Progenitor cell of endocrine pancreas (in vitro differentiated cells): ENCODE data around the gene DENND1A. TPM values are rescaled to one million over a fixed set of nuclear protein-coding genes. Genes with fewer than 3 reads are reported as not detected.
A peak's percentile ranks its signal among the peaks of the same experiment; 100 is the strongest.

Experiments
- DNase-seq: peaks from one replicate; pipeline ENCODE4 v3.0.0; 2021; ENCODE audit warnings: low spot score; ENCODE audit not compliant: unreplicated experiment
- H3K27ac Mint-ChIP-seq: 2 replicates; pipeline ENCODE4 v1.8.0; 2021; ENCODE audit warnings: mild to moderate bottlenecking, moderate library complexity, mixed read lengths
- H3K27me3 Mint-ChIP-seq: 2 replicates; pipeline ENCODE4 v1.8.0; 2021; ENCODE audit warnings: mixed read lengths
- H3K36me3 Mint-ChIP-seq: 2 replicates; pipeline ENCODE4 v1.8.0; 2022; ENCODE audit warnings: mixed read lengths; ENCODE audit not compliant: insufficient read depth
- H3K4me1 Mint-ChIP-seq: 2 replicates; pipeline ENCODE4 v1.8.0; 2021; ENCODE audit warnings: low read depth, mixed read lengths
- H3K4me3 Mint-ChIP-seq: 2 replicates; pipeline ENCODE4 v1.8.0; 2021; ENCODE audit warnings: low read depth, mild to moderate bottlenecking, moderate library complexity, mixed read lengths
- H3K9me3 Mint-ChIP-seq: 2 replicates; pipeline ENCODE4 v1.8.0; 2021; ENCODE audit warnings: low read depth, mixed read lengths
- total RNA-seq: library from RNA; stranded (reverse); gene quantifications from 2 replicates; pipeline ENCODE4 v1.2.1, GENCODE V29; 2021
- TF ChIP-seq, protein P1 (sequence below): fragments of 200-600 bp; sonication (generic); IDR thresholded peaks from one replicate; pipeline ENCODE4 v1.5.0; 2021; ENCODE audit warnings: antibody characterized with exemption, mild to moderate bottlenecking; ENCODE audit not compliant: unreplicated experiment

Gene DENND1A
- total RNA-seq, 1 donor from 2014 or later, result 20.1 TPM

DNA sequence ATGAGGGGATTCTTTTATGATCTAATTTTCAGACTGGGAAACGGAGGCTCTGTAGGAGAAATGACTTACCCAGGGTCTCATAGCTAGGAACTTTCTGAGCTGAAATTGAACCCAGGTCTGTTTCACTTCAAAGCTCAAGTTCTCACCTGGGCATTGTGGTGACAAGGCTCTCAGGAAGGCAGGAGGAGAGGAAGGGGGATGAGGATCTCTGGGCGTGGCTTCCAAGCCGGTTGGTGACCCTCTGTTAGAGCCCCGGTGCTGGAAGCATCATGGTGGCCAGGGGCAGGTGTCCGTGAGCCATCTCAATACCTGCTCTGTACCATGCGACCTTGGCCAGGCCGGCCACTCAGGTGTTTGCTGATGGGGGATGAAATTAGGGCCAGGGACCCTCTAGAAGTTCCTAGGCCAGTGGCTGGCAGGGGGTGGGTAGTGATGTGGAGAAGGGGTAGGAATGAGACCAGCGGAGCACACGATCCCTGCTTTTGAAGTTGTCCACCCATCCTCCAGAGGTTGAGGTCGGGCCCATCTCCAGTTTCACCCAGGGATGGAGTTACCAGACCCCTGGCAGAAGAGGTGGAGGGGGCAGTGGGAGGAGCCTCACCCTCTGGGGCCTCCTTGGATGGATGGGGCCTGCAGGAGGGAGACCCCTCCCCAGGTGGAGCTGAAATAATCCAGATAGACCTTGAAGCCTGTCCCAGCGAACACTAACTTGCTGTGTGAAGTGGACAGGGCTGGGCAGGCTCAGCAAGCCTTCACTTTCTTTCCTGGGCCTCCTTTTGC, 568.0 kb downstream of the DENND1A start:
- H3K36me3 Mint-ChIP-seq, result peaks cover 2% of the 10 kb centered on the region
- H3K27me3 Mint-ChIP-seq, result peaks cover 5% of the 10 kb centered on the region
- no peak overlapping the region for H3K4me3 Mint-ChIP-seq
- peaks cover 32% of the 10 kb centered on the region for H3K4me1 Mint-ChIP-seq
- peak overlapping the region; percentile 62 for H3K27ac Mint-ChIP-seq
- TF ChIP-seq, protein P1, sequence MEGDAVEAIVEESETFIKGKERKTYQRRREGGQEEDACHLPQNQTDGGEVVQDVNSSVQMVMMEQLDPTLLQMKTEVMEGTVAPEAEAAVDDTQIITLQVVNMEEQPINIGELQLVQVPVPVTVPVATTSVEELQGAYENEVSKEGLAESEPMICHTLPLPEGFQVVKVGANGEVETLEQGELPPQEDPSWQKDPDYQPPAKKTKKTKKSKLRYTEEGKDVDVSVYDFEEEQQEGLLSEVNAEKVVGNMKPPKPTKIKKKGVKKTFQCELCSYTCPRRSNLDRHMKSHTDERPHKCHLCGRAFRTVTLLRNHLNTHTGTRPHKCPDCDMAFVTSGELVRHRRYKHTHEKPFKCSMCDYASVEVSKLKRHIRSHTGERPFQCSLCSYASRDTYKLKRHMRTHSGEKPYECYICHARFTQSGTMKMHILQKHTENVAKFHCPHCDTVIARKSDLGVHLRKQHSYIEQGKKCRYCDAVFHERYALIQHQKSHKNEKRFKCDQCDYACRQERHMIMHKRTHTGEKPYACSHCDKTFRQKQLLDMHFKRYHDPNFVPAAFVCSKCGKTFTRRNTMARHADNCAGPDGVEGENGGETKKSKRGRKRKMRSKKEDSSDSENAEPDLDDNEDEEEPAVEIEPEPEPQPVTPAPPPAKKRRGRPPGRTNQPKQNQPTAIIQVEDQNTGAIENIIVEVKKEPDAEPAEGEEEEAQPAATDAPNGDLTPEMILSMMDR, result no peak
- no peaks in the 10 kb centered on the region for H3K9me3 Mint-ChIP-seq
- DNase-seq, result no peak

DNA sequence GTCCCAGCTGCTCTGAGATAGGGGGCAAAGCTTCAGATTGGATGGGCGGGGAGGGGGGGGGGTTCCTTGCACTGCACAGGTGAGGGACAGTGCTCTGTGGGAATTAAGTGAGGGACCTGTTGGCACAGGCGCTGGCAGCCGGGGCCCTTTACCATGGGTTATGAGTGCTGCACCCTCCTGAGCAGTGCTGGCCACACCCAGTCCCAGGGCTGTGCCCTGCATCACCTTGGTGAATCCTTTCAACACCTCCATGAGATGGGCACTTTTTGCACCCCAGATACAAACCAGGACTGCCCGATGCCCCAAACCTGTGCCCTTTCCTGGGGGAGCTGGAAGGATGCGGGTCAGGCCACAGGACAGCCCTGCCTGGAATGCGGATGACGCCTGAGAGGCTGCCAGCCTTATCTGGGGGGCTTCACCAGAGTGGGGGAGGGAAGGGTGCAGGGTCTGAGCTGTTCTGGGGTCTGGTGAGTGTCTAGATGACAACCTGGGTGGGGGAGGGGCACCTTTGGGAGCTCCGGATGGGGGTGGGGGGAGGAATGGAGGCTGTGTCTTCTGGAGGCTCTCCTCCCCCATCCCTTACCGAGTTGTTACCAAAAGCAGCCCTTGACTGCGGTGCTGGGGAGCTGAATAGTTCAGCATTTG, 568.7 kb downstream of the DENND1A start:
- peak overlapping the region; percentile 62 for H3K27ac Mint-ChIP-seq
- H3K36me3 Mint-ChIP-seq, result peaks cover 2% of the 10 kb centered on the region
- no peak overlapping the region for H3K4me3 Mint-ChIP-seq
- H3K4me1 Mint-ChIP-seq, result peaks cover 39% of the 10 kb centered on the region
- H3K9me3 Mint-ChIP-seq, result no peaks in the 10 kb centered on the region
- TF ChIP-seq, protein P1, result no peak
- peaks cover 5% of the 10 kb centered on the region for H3K27me3 Mint-ChIP-seq
- no peak for DNase-seq

DNA sequence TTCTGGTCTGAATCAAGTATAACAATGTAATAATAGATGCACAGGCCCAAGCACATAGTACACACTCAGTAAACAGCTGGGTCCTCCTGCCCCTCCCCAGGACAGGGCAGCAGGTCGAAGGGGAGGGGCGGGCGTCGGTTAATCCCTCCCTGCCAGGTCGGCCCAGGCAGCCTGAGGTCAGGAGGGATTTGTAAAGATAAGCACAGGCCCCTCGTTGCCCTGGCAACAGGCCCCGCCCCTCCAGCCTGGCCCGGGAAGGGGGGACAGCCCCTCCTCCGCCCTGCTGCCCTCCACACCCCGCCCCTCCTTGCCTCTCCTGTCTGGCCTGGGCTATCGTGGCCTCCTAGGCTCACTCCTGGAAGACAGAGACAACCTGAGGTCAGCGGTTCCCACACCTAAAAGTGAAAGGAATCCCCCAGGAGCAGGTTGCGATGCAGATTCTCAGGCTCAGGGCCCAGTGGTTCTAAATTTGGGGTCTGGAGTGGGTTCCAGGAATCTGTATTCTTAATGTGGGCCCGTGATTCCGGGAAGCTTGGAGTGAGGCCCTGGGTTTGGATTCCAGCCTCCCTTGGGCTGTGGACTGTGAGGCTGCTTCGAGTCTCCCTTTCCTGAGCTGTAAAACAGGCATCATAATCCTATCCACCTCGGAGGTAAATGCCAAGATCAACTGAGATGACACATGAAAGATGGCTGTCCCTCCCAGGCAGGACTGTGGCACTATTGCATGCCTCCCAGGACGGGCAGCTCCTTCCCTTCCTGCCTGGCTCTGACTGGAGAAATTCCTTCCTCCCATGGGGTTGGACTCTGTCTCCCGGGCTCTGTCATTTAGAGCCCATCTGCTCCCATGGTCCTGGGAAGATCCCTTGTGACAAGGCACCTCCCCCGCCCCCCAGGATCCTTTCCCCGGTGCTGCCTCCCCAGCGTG, 569.5 kb downstream of the DENND1A start:
- H3K9me3 Mint-ChIP-seq, result no peaks in the 10 kb centered on the region
- H3K4me3 Mint-ChIP-seq, result peak overlapping the region; percentile 16
- peaks cover 3% of the 10 kb centered on the region for H3K27me3 Mint-ChIP-seq
- H3K4me1 Mint-ChIP-seq, result peaks cover 39% of the 10 kb centered on the region
- TF ChIP-seq, protein P1, result no peak
- H3K36me3 Mint-ChIP-seq, result peaks cover 2% of the 10 kb centered on the region
- peak overlapping the region; percentile 22 for H3K27ac Mint-ChIP-seq
- DNase-seq, result peak; percentile 93

DNA sequence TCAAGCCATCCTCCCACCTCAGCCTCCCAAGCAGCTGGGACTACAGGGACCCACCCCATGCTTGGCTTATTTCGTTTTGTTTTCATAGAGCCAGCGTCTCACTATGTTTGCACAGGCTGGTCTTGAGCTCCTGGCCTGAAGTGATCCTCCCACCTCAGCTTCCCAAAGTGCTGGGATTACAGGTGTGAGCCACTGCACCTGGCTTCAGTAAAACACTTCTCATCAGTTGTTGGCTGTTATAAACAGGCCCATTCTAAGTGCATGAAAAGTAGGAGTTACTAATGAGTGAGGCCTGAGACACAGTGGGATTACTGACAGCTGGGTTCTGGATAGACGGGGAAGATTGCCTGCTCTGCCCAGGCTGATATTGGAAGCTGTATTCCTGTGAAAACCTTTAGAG, 570.4 kb downstream of the DENND1A start:
- DNase-seq, result no peak
- Mint-ChIP-seq H3K4me3 (no peak overlapping the region), H3K36me3 (no peaks in the 10 kb centered on the region), H3K27me3 (peaks cover 4% of the 10 kb centered on the region), H3K4me1 (peaks cover 42% of the 10 kb centered on the region), H3K9me3 (no peaks in the 10 kb centered on the region), H3K27ac (peak overlapping the region; percentile 22)
- TF ChIP-seq, protein P1, result no peak

DNA sequence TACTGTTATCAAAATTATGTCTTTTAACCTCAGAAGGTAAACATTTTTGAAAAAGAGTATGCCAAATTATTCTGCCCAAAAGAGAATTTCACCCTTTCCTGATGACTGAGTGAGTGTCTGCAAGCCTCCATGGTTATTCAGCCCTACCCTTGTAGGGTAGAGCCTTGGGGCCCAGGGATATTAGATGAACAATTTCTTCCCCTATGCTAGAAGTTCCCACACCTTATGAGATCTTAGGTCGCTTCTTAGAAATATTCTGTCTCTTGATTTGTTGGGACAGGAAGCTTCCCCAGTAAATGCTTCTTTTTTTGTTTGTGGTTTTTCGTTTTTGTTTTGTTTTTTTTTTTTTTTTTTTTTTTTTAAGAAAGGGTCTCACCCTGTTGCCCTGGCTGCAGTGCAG, 570.8 kb downstream of the DENND1A start:
- DNase-seq, result no peak
- H3K27ac Mint-ChIP-seq, result no peak overlapping the region
- peaks cover 43% of the 10 kb centered on the region for H3K4me1 Mint-ChIP-seq
- no peaks in the 10 kb centered on the region for H3K9me3 Mint-ChIP-seq
- TF ChIP-seq, protein P1, result no peak
- no peaks in the 10 kb centered on the region for H3K36me3 Mint-ChIP-seq
- H3K27me3 Mint-ChIP-seq, result peaks cover 6% of the 10 kb centered on the region
- no peak overlapping the region for H3K4me3 Mint-ChIP-seq
